A673 (cell line): Measurements from ENCODE around the gene WDR59. TPM values are rescaled to one million over a fixed set of nuclear protein-coding genes. Genes with fewer than 3 reads are reported as not detected.
A peak's percentile ranks its signal among the peaks of the same experiment; 100 is the strongest.

Experiments
- BruUV-seq: library from RNA; stranded (reverse); fragments of 400-500 nt; replicated peaks from 2 replicates; lab custom pipeline; 2021; lab: Mats Ljungman, UMichigan
- CTCF ChIA-PET: fragments of 300-600 bp; sonication (Branson Sonifier 250); formaldehyde crosslinking; loops from one replicate; lab custom pipeline; 2022; ENCODE audit warnings: antibody characterized with exemption; lab: Charles Lee
- POLR2A ChIA-PET: fragments of 300-600 bp; sonication (Branson Sonifier 250); formaldehyde crosslinking; loops from one replicate; lab custom pipeline; 2022; ENCODE audit warnings: antibody characterized with exemption; ENCODE audit not compliant: low non-redundant PET; lab: Charles Lee
- DNase-seq: peaks from one replicate; pipeline ENCODE4 v3.0.0-alpha.2; 2015; ENCODE audit warnings: low spot score
- H3K27ac ChIP-seq: fragments of 200-600 bp; sonication (generic); 2 replicates; pipeline ENCODE4 v1.5.1; 2016; ENCODE audit warnings: mixed run types, low read depth, mild to moderate bottlenecking, mixed read lengths, antibody characterized with exemption, low read length; ENCODE audit not compliant: poor library complexity, severe bottlenecking
- H3K27me3 ChIP-seq: fragments of 200-600 bp; sonication (generic); replicated peaks from 2 replicates; pipeline ENCODE4 v1.6.1; 2017; ENCODE audit warnings: mixed run types, low read depth, mild to moderate bottlenecking, mixed read lengths, antibody characterized with exemption, low read length; ENCODE audit not compliant: insufficient read depth, poor library complexity
- H3K36me3 ChIP-seq: fragments of 200-600 bp; sonication (generic); 2 replicates; pipeline ENCODE4 v1.6.1; 2016; ENCODE audit warnings: mixed run types, mild to moderate bottlenecking, mixed read lengths, antibody characterized with exemption, low read length; ENCODE audit not compliant: insufficient read depth, poor library complexity, severe bottlenecking
- H3K4me1 ChIP-seq: fragments of 200-600 bp; sonication (generic); 2 replicates; pipeline ENCODE4 v1.6.1; 2017; ENCODE audit warnings: mixed run types, mild to moderate bottlenecking, mixed read lengths, antibody characterized with exemption, low read length; ENCODE audit not compliant: insufficient read depth, poor library complexity, severe bottlenecking
- H3K4me3 ChIP-seq: fragments of 200-600 bp; sonication (generic); 2 replicates; pipeline ENCODE4 v1.5.1; 2016; ENCODE audit warnings: low read depth, mixed run types, mild to moderate bottlenecking, mixed read lengths, low read length; ENCODE audit not compliant: poor library complexity, severe bottlenecking
- H3K9me3 ChIP-seq: fragments of 200-600 bp; sonication (generic); 2 replicates; pipeline ENCODE4 v1.6.1; 2016; ENCODE audit warnings: mixed run types, low read depth, mild to moderate bottlenecking, mixed read lengths, antibody characterized with exemption, low read length; ENCODE audit not compliant: poor library complexity, severe bottlenecking
- CTCF ChIP-seq: fragments of 300-800, 200-600 bp; sonication (generic); conservative IDR thresholded peaks from 2 replicates; pipeline ENCODE4 v1.5.1; 2017; ENCODE audit warnings: low read depth, mild to moderate bottlenecking, antibody characterized with exemption, low read length, moderate library complexity, mixed read lengths
- EZH2 ChIP-seq: fragments of 200-600 bp; sonication (generic); IDR thresholded peaks from 2 replicates; pipeline ENCODE4 v1.6.1; 2017; ENCODE audit warnings: borderline replicate concordance, low read depth, mild to moderate bottlenecking, mixed read lengths, antibody characterized with exemption, low read length; ENCODE audit not compliant: poor library complexity, severe bottlenecking
- intact Hi-C: fragments of 100-400 bp; cut with micrococcal nuclease; formaldehyde crosslinking; loops from one replicate; pipeline ENCODE4 v1.10.0; 2022; ENCODE audit not compliant: unreplicated experiment
- total RNA-seq: library from RNA; stranded (reverse); gene quantifications from 2 replicates; pipeline ENCODE4 v1.2.3, GENCODE V29; 2021

Gene WDR59
- total RNA-seq, 1 experiment from 2014 or later: 51.4 TPM

- peak; percentile 61 for DNase-seq
- CTCF ChIA-PET: no interaction called here
- Histone ChIP-seq H3K36me3 (no peaks in the 10 kb centered on the region), H3K4me1 (peaks cover 28% of the 10 kb centered on the region), H3K9me3 (no peaks in the 10 kb centered on the region), H3K4me3 (peak overlapping the region; percentile 10), H3K27ac (peak overlapping the region; percentile 85), H3K27me3 (no peaks in the 10 kb centered on the region)
- TF ChIP-seq EZH2 (no peak), CTCF (no peak)
- BruUV-seq: no TSS peak
- intact Hi-C loops: no loop called here
- POLR2A ChIA-PET: no interaction called here
Observed at GRCh38 chr16:75012380-75013081, 27.6 kb upstream of the WDR59 start.

- Histone ChIP-seq H3K4me1 (peaks cover 25% of the 10 kb centered on the region), H3K27ac (peak overlapping the region; percentile 85), H3K27me3 (no peaks in the 10 kb centered on the region), H3K4me3 (peak overlapping the region; percentile 10), H3K36me3 (no peaks in the 10 kb centered on the region), H3K9me3 (no peaks in the 10 kb centered on the region)
- intact Hi-C loops: no loop called here
- BruUV-seq: no TSS peak
- ChIA-PET POLR2A (no interaction called here), CTCF (interaction anchor here (0.7 kb wide), 1 partner anchor 100 kb away, joined by 3 read pairs; no protein-coding TSS in a partner anchor)
- no peak for TF ChIP-seq EZH2
- no peak for TF ChIP-seq CTCF
- peak; percentile 91 for DNase-seq
Observed at GRCh38 chr16:75011634-75012307, 26.8 kb upstream of the WDR59 start.

- Histone ChIP-seq H3K4me3 (no peak overlapping the region), H3K27ac (no peak overlapping the region), H3K4me1 (peaks cover 25% of the 10 kb centered on the region), H3K9me3 (no peaks in the 10 kb centered on the region), H3K27me3 (no peaks in the 10 kb centered on the region), H3K36me3 (no peaks in the 10 kb centered on the region)
- no peak for DNase-seq
- BruUV-seq: no TSS peak
- ChIA-PET CTCF (no interaction called here), POLR2A (no interaction called here)
- intact Hi-C loops: no loop called here
- TF ChIP-seq EZH2 (no peak), CTCF (no peak)
Observed at GRCh38 chr16:75010427-75010826, 25.5 kb upstream of the WDR59 start.
